DND-41 (cell line): ENCODE data around the gene SPEM2.

ENCODE experiments used
- CTCF ChIP-seq: IDR thresholded peaks from 2 replicates; pipeline ENCODE4 v1.5.1; 2012; ENCODE audit warnings: borderline replicate concordance, low read length, moderate library complexity, mild to moderate bottlenecking; ENCODE audit not compliant: poor library complexity, severe bottlenecking; ENCODE audit errors: extremely low read depth
- EZH2 ChIP-seq: IDR thresholded peaks from 3 replicates; pipeline ENCODE4 v1.6.1; 2012; ENCODE audit warnings: borderline replicate concordance, low read depth, mild to moderate bottlenecking, moderate library complexity, low read length, inconsistent platforms; ENCODE audit not compliant: severe bottlenecking

- TF ChIP-seq CTCF (no peak), EZH2 (no peak)
Measured at GRCh38 chr17:7442142-7442541, 16.7 kb downstream of the SPEM2 start.
